ENCODE measurements around the gene FAIM. TPM values are rescaled to one million over a fixed set of nuclear protein-coding genes. Genes with fewer than 3 reads are reported as not detected.

Gene FAIM
- total and polyA plus RNA-seq, 2 experiments from 2014 or later: 8.3 to 12.6 TPM

DNA sequence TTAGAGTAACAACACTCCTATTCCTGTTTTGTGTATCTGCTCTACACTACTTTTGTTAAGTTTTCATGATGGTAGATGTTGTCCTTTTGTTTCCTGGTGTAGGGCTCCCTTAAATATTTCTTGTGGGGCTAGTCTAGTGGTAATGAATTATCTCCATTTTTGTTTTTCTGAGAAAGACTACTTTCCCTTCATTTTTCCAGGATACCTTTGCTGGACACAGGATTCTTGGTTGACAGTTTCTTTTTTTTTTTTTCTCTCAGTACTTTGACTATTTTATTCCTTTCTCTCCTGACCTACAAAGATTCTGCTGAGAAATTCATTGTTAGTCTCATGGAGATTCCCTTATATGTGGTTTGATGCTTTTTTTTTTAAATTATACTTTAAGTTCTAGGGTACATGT, 37.9 kb downstream of the FAIM start:
- Histone ChIP-seq H3K27me3 (no peaks in the 10 kb centered on the region), H3K4me1 (ENCODE audit: low read depth) (no peaks in the 10 kb centered on the region), H3K9me3 (ENCODE audit: low read depth) (no peaks in the 10 kb centered on the region), H3K27ac (no peak overlapping the region), H3K36me3 (no peaks in the 10 kb centered on the region), H3K4me3 (no peak overlapping the region)
- no peak for DNase-seq (ENCODE audit: low read depth in 1 of 2, low spot score in 1 of 2)
- TF ChIP-seq, protein P1, sequence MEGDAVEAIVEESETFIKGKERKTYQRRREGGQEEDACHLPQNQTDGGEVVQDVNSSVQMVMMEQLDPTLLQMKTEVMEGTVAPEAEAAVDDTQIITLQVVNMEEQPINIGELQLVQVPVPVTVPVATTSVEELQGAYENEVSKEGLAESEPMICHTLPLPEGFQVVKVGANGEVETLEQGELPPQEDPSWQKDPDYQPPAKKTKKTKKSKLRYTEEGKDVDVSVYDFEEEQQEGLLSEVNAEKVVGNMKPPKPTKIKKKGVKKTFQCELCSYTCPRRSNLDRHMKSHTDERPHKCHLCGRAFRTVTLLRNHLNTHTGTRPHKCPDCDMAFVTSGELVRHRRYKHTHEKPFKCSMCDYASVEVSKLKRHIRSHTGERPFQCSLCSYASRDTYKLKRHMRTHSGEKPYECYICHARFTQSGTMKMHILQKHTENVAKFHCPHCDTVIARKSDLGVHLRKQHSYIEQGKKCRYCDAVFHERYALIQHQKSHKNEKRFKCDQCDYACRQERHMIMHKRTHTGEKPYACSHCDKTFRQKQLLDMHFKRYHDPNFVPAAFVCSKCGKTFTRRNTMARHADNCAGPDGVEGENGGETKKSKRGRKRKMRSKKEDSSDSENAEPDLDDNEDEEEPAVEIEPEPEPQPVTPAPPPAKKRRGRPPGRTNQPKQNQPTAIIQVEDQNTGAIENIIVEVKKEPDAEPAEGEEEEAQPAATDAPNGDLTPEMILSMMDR (IDR thresholded peaks at IDR 0.05; ENCODE audit: low read depth, low read length): no peak

- Histone ChIP-seq H3K4me1 (ENCODE audit: low read depth) (no peaks in the 10 kb centered on the region), H3K9me3 (ENCODE audit: low read depth) (no peaks in the 10 kb centered on the region), H3K36me3 (no peaks in the 10 kb centered on the region), H3K4me3 (no peak overlapping the region), H3K27ac (no peak overlapping the region), H3K27me3 (no peaks in the 10 kb centered on the region)
- DNase-seq (ENCODE audit: low read depth in 1 of 2, low spot score in 1 of 2): no peak
- TF ChIP-seq, protein P1 (IDR thresholded peaks at IDR 0.05; ENCODE audit: low read depth, low read length): no peak
Observed at GRCh38 chr3:138649134-138649533, 40.6 kb downstream of the FAIM start.

DNA sequence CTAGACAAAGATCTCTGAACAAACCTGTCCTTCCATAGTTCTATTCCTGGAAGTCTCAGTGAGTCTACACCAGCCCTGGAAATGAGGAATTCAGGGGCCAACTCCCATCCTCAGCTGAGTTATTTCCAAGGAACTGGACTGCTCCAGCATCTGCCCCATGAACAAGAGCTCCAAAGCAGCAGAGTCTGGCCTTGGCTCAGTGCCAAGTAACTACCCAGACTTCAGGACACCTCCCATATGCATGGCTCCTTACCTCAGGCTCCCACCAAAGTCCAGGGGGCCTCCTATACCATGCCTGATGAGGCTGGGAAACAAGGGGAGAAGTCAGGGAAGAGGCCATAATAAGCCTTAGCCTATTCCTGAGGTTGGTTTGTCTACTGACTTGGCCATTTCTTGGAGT, 45.0 kb downstream of the FAIM start:
- H3K4me3 ChIP-seq: no peak overlapping the region
- peaks cover 5% of the 10 kb centered on the region for H3K36me3 ChIP-seq

GRCh38 chr3:138657508-138657907, 48.9 kb downstream of the FAIM start:
- Histone ChIP-seq H3K36me3 (peaks cover 5% of the 10 kb centered on the region), H3K4me1 (ENCODE audit: low read depth) (no peaks in the 10 kb centered on the region), H3K9me3 (ENCODE audit: low read depth) (no peaks in the 10 kb centered on the region), H3K27ac (no peak overlapping the region), H3K27me3 (no peaks in the 10 kb centered on the region), H3K4me3 (no peak overlapping the region)
- DNase-seq (ENCODE audit: low read depth in 1 of 2, low spot score in 1 of 2): no peak
- TF ChIP-seq, protein P1 (IDR thresholded peaks at IDR 0.05; ENCODE audit: low read depth, low read length): no peak

More for the DNA sequence above, 45.0 kb downstream of the FAIM start:
- TF ChIP-seq, protein P1 (IDR thresholded peaks at IDR 0.05; ENCODE audit: low read depth, low read length): no peak
- Histone ChIP-seq H3K4me1 (ENCODE audit: low read depth) (no peaks in the 10 kb centered on the region), H3K27me3 (no peaks in the 10 kb centered on the region), H3K27ac (no peak overlapping the region), H3K9me3 (ENCODE audit: low read depth) (no peaks in the 10 kb centered on the region)
- no peak for DNase-seq (ENCODE audit: low read depth in 1 of 2, low spot score in 1 of 2)

GRCh38 chr3:138668107-138668506, 59.5 kb downstream of the FAIM start:
- H3K4me3 ChIP-seq: no peak overlapping the region
- no peaks in the 10 kb centered on the region for H3K27me3 ChIP-seq
- DNase-seq (ENCODE audit: low read depth in 1 of 2, low spot score in 1 of 2): no peak
- no peak overlapping the region for H3K27ac ChIP-seq
- no peaks in the 10 kb centered on the region for H3K36me3 ChIP-seq
- H3K4me1 ChIP-seq (ENCODE audit: low read depth): peaks cover 29% of the 10 kb centered on the region
- TF ChIP-seq, protein P1 (IDR thresholded peaks at IDR 0.05; ENCODE audit: low read depth, low read length): no peak
- H3K9me3 ChIP-seq (ENCODE audit: low read depth): no peaks in the 10 kb centered on the region

- Histone ChIP-seq H3K4me3 (no peak overlapping the region), H3K36me3 (no peaks in the 10 kb centered on the region), H3K27me3 (no peaks in the 10 kb centered on the region), H3K4me1 (ENCODE audit: low read depth) (peaks cover 40% of the 10 kb centered on the region), H3K9me3 (ENCODE audit: low read depth) (no peaks in the 10 kb centered on the region), H3K27ac (peak overlapping the region; percentile 98)
- DNase-seq (ENCODE audit: low read depth in 1 of 2, low spot score in 1 of 2): no peak
- TF ChIP-seq, protein P1 (IDR thresholded peaks at IDR 0.05; ENCODE audit: low read depth, low read length): no peak
Observed at GRCh38 chr3:138670407-138670806, 61.8 kb downstream of the FAIM start.
